HepG2 (cell line): ENCODE results near the gene CAD. TPM values are rescaled to one million over a fixed set of nuclear protein-coding genes. Genes with fewer than 3 reads are reported as not detected.
A peak's percentile ranks its signal among the peaks of the same experiment; 100 is the strongest.

Experiments used
- ATAC-seq: fragments of 200-7000 bp; cut with Tn5 transposase; 3 replicates; pipeline ENCODE4 v1.9.1; 2020; ENCODE audit warnings: mild to moderate bottlenecking, moderate library complexity
- BruUV-seq: library from RNA; stranded (reverse); fragments of 400-500 nt; replicated peaks from 2 replicates; lab custom pipeline; 2021; lab: Mats Ljungman, UMichigan
- CTCF ChIA-PET: fragments of 300-600 bp; formaldehyde crosslinking; extraction: SDS; loops from one replicate; lab custom pipeline; 2021; ENCODE audit warnings: low total read pairs, inconsistent platforms, low intra/inter-chr PET ratio; lab: Yijun Ruan, JAX
- POLR2A ChIA-PET: fragments of 350-600 bp; sonication (Branson Sonifier 250); formaldehyde crosslinking; loops from one replicate; lab custom pipeline; 2020; ENCODE audit warnings: antibody characterized with exemption, inconsistent platforms; lab: Yijun Ruan, JAX
- DNase-seq: peaks from one replicate; pipeline ENCODE4 v3.0.0-alpha.2; 2015; ENCODE audit warnings: low spot score
- FAIRE-seq: peaks from 3 replicates; lab custom pipeline; 2011; peaks lifted over from hg19 to GRCh38; lab: Jason Lieb, UNC
- H2AFZ ChIP-seq: one replicate; pipeline ENCODE4 v1.6.1; 2011; ENCODE audit warnings: low read length, inconsistent platforms
- H3K27ac ChIP-seq: fragments of 300-600 bp; 3 replicates; pipeline ENCODE4 v1.8.0; 2011; ENCODE audit warnings: mixed run types, mild to moderate bottlenecking, mixed read lengths, low read length, inconsistent platforms; ENCODE audit not compliant: insufficient read depth; ENCODE audit errors: extremely low read length
- H3K27me3 ChIP-seq, 2 experiments: fragments of 200-600 bp in 1 of 2; 2 replicates in 1 of 2; 3 replicates in 1 of 2; pipeline versions ENCODE4 v1.6.0 to v1.8.0; 2011; ENCODE audit warnings: low read length in 2 of 2, mild to moderate bottlenecking in 2 of 2, moderate library complexity in 2 of 2, inconsistent platforms in 1 of 2; ENCODE audit not compliant: insufficient read depth in 2 of 2, control insufficient read depth in 1 of 2
- H3K36me3 ChIP-seq, 2 experiments: fragments of 200-600 bp in 1 of 2; replicated peaks in 1 of 2; 2 replicates in 1 of 2; 3 replicates in 1 of 2; pipeline versions ENCODE4 v1.5.1 to v1.8.0; 2011; ENCODE audit warnings: low read length in 2 of 2, inconsistent platforms in 1 of 2; ENCODE audit not compliant: insufficient read depth in 2 of 2, control insufficient read depth in 1 of 2
- H3K4me1 ChIP-seq: 2 replicates; pipeline ENCODE4 v1.5.1; 2012; ENCODE audit warnings: low read length, inconsistent platforms; ENCODE audit not compliant: insufficient read depth
- H3K4me2 ChIP-seq: 2 replicates; pipeline ENCODE4 v1.6.0; 2011; ENCODE audit warnings: low read depth, low read length, inconsistent platforms
- H3K4me3 ChIP-seq, 3 experiments: fragments of 200-600 bp in 1 of 3; sonication (generic), shearing (Covaris generic) in 1 of 3; replicated peaks in 1 of 3; 2 replicates each; pipeline ENCODE4 v1.5.1; 2011 to 2016; ENCODE audit warnings: low read length in 3 of 3, inconsistent platforms in 2 of 3, low read depth in 2 of 3, mild to moderate bottlenecking in 2 of 3, control low read depth in 1 of 3, mixed read lengths in 1 of 3; ENCODE audit not compliant: insufficient read depth in 1 of 3
- H3K79me2 ChIP-seq: one replicate; pipeline ENCODE4 v1.6.1; 2011; ENCODE audit warnings: low read length, inconsistent platforms; ENCODE audit not compliant: insufficient read depth
- H3K9ac ChIP-seq: 2 replicates; pipeline ENCODE4 v1.6.0; 2011; ENCODE audit warnings: mild to moderate bottlenecking, low read depth, low read length, inconsistent platforms; ENCODE audit not compliant: insufficient read depth
- H3K9me3 ChIP-seq: 2 replicates; pipeline ENCODE4 v1.5.1; 2012; ENCODE audit warnings: mild to moderate bottlenecking, low read length
- H4K20me1 ChIP-seq: 2 replicates; pipeline ENCODE4 v1.6.0; 2011; ENCODE audit warnings: inconsistent platforms, mild to moderate bottlenecking, low read length, moderate library complexity; ENCODE audit not compliant: insufficient read depth
- BHLHE40 ChIP-seq: IDR thresholded peaks from 2 replicates; pipeline ENCODE4 v1.6.1; 2011; ENCODE audit warnings: low read length, improper control_type of control experiment
- CREM ChIP-seq, 2 experiments: sonication (generic) in 1 of 2; formaldehyde crosslinking in 1 of 2; IDR thresholded peaks; 2 replicates each; pipeline versions ENCODE4 v1.4.0 to v1.6.1; 2016 to 2020; ENCODE audit warnings: antibody characterized with exemption in 1 of 2, mild to moderate bottlenecking in 1 of 2, missing genetic modification reagents in 1 of 2
- CSRNP2 ChIP-seq: sonication (generic); formaldehyde crosslinking; conservative IDR thresholded peaks from 2 replicates; pipeline ENCODE4 v1.8.0; 2022; ENCODE audit warnings: low read depth, missing genetic modification reagents
- DPF2 ChIP-seq: sonication (generic); formaldehyde crosslinking; IDR thresholded peaks from 2 replicates; pipeline ENCODE4 v1.4.0; 2020; ENCODE audit warnings: mild to moderate bottlenecking, low read depth, missing genetic modification reagents, borderline replicate concordance
- HOXD1 ChIP-seq: sonication (generic); formaldehyde crosslinking; IDR thresholded peaks from 2 replicates; pipeline ENCODE4 v1.5.0; 2020; ENCODE audit warnings: missing genetic modification reagents
- LBX2 ChIP-seq: sonication (generic); formaldehyde crosslinking; IDR thresholded peaks from 2 replicates; pipeline ENCODE4 v1.5.0; 2020; ENCODE audit warnings: missing genetic modification reagents, mild to moderate bottlenecking, borderline replicate concordance
- MLX ChIP-seq: IDR thresholded peaks from 2 replicates; pipeline ENCODE4 v1.6.1; 2016
- NFKBIZ ChIP-seq: IDR thresholded peaks from 2 replicates; pipeline ENCODE4 v1.6.1; 2018; ENCODE audit warnings: missing genetic modification reagents, missing compliant biosample characterization
- SCMH1 ChIP-seq: sonication (generic); formaldehyde crosslinking; IDR thresholded peaks from 2 replicates; pipeline ENCODE4 v1.9.0; 2021; ENCODE audit warnings: missing genetic modification reagents, mild to moderate bottlenecking, borderline replicate concordance
- SRSF4 ChIP-seq: fragments of 200-400 bp; formaldehyde crosslinking; IDR thresholded peaks from one replicate; pipeline ENCODE4 v1.6.1; 2018; ENCODE audit warnings: mild to moderate bottlenecking, low read depth, low read length, moderate library complexity; ENCODE audit not compliant: poor library complexity, severe bottlenecking
- STAG1 ChIP-seq: sonication (generic); formaldehyde crosslinking; IDR thresholded peaks from 2 replicates; pipeline ENCODE4 v1.4.0; 2020; ENCODE audit warnings: missing genetic modification reagents
- TRAFD1 ChIP-seq: sonication (generic); formaldehyde crosslinking; IDR thresholded peaks from 2 replicates; pipeline ENCODE4 v1.5.1; 2020; ENCODE audit warnings: missing genetic modification reagents, mild to moderate bottlenecking, borderline replicate concordance
- WIZ ChIP-seq: sonication (generic); formaldehyde crosslinking; IDR thresholded peaks from 2 replicates; pipeline ENCODE4 v1.5.1; 2020; ENCODE audit warnings: mild to moderate bottlenecking, missing genetic modification reagents
- ZFP90 ChIP-seq: sonication (generic); formaldehyde crosslinking; IDR thresholded peaks from 2 replicates; pipeline ENCODE4 v1.8.0; 2022; ENCODE audit warnings: missing genetic modification reagents, mild to moderate bottlenecking, inconsistent platforms, borderline replicate concordance
- ZNF138 ChIP-seq: sonication (generic); formaldehyde crosslinking; IDR thresholded peaks from 2 replicates; pipeline ENCODE4 v1.5.0; 2020; ENCODE audit warnings: mild to moderate bottlenecking, low read depth, missing genetic modification reagents
- ZNF280B ChIP-seq: sonication (generic); formaldehyde crosslinking; IDR thresholded peaks from 2 replicates; pipeline ENCODE4 v1.5.0; 2020; ENCODE audit warnings: missing genetic modification reagents, mild to moderate bottlenecking, borderline replicate concordance
- ZNF576 ChIP-seq: sonication (generic); formaldehyde crosslinking; IDR thresholded peaks from 2 replicates; pipeline ENCODE4 v1.4.0; 2020; ENCODE audit warnings: mild to moderate bottlenecking, missing genetic modification reagents
- ZNF720 ChIP-seq: sonication (generic); formaldehyde crosslinking; IDR thresholded peaks from 2 replicates; pipeline ENCODE4 v1.4.0; 2020; ENCODE audit warnings: missing genetic modification reagents
- ZNF850 ChIP-seq: sonication (generic); formaldehyde crosslinking; conservative IDR thresholded peaks from 2 replicates; pipeline ENCODE4 v1.9.0; 2021; ENCODE audit warnings: mild to moderate bottlenecking, missing genetic modification reagents
- WGBS: methylation state at CpG from one replicate; pipeline ENCODE4 v1.1.6; 2017; ENCODE audit warnings: low lambda C conversion rate; 5-methylcytosine and 5-hydroxymethylcytosine counted together
- in situ Hi-C: cut with HindIII; loops from 2 replicates; pipeline ENCODE4 v1.10.0; 2017; ENCODE audit warnings: low pct_unique_long_range_greater_than_20kb; ENCODE audit not compliant: extremely low pct_ligation_motif_present
- intact Hi-C: fragments of 100-400 bp; cut with micrococcal nuclease; formaldehyde crosslinking; loops from one replicate; pipeline ENCODE4 v1.10.0; 2022; ENCODE audit not compliant: unreplicated experiment
- polyA plus RNA-seq, 8 experiments: library from polyadenylated mRNA; depleted of rRNA in 3 of 8; stranded (reverse) in 7 of 8; unstranded in 1 of 8; fragments of >200 nt; fragmentation: Illumina TruSeq in 4 of 8; extraction: Trizol in 4 of 8; gene quantifications; 2 replicates each; pipeline versions ENCODE4 v1.2.1 to v1.2.3, GENCODE V29; 2011 to 2016; ENCODE audit warnings: low read depth in 4 of 8, missing spikeins in 1 of 8, mixed read lengths in 1 of 8; ENCODE audit not compliant: insufficient read depth in 1 of 8
- total RNA-seq, 5 experiments: library from RNA; depleted of rRNA; stranded (reverse); fragments of >200 nt; fragmentation: Illumina TruSeq; extraction: Trizol; gene quantifications; 2 replicates each; pipeline ENCODE4 v1.2.3, GENCODE V29; 2016; ENCODE audit warnings: low read depth in 1 of 5

Gene CAD
- total and polyA plus RNA-seq, 2 of the 13 experiments (the other 11 are each of a cell fraction or from before 2014, with no cell fraction given), result 21.7 to 37.0 TPM

- ChIA-PET CTCF (no interaction called here), POLR2A (interaction anchor here (1.1 to 1.3 kb wide), 2 partner anchors 19 to 71 kb away, joined by 3 to 4 read pairs; partner anchors contain the start of genes ATRAID and SLC5A6)
- FAIRE-seq (no peak), DNase-seq (peak; percentile 53), ATAC-seq (peak; percentile 78)
- H3K79me2 ChIP-seq, result no peaks in the 10 kb centered on the region
- H2AFZ ChIP-seq, result peak overlapping the region; percentile 22
- in situ Hi-C loops, result loop anchor here (5.0 to 10.0 kb wide), 2 partner anchors 186 to 318 kb away; no protein-coding TSS in a partner anchor
- H3K36me3 ChIP-seq, result no peaks in the 10 kb centered on the region
- peaks cover 50% of the 10 kb centered on the region for H3K4me1 ChIP-seq
- no peak overlapping the region for H3K27ac ChIP-seq
- no peaks in the 10 kb centered on the region for H3K9me3 ChIP-seq
- H3K4me3 ChIP-seq, result peak overlapping the region in 1 of 3 experiments; percentile 26; a peak in 2 of 6 replicates
- H3K9ac ChIP-seq, result no peak overlapping the region
- WGBS, result 4% methylated on average over 5 of the region's 5 CpGs
- intact Hi-C loops, result no loop called here
- BruUV-seq, result no TSS peak
- no peaks in the 10 kb centered on the region for H4K20me1 ChIP-seq
- peak overlapping the region; percentile 49 for H3K4me2 ChIP-seq
- H3K27me3 ChIP-seq, result peaks cover 0 to 11% of the 10 kb centered on the region in 2 experiments; a peak in 3 of 5 replicates
- TF ChIP-seq STAG1 (CRISPR knock-in tag) (no peak), ZNF280B (no peak), TRAFD1 (CRISPR knock-in tag) (no peak), ZNF720 (CRISPR knock-in tag) (no peak), ZNF576 (CRISPR knock-in tag) (no peak), LBX2 (CRISPR knock-in tag) (no peak), ZNF138 (no peak), WIZ (CRISPR knock-in tag) (no peak), HOXD1 (CRISPR knock-in tag) (no peak), CSRNP2 (CRISPR knock-in tag) (no peak), DPF2 (CRISPR knock-in tag) (no peak), ZFP90 (CRISPR knock-in tag) (no peak), NFKBIZ (CRISPR knock-in tag) (no peak), SCMH1 (no peak), BHLHE40 (no peak), SRSF4 (no peak), ZNF850 (no peak), CREM (IDR thresholded peaks at IDR 0.05) (no peak), CREM (CRISPR knock-in tag; IDR thresholded peaks at IDR 0.05) (no peak), MLX (no peak)
Measured at GRCh38 chr2:27282892-27283291, 65.7 kb downstream of the CAD start.
